ENCODE data around the gene ASTN2.

Gene ASTN2

GRCh38 chr9:117414906-117415331 is at the start of gene ASTN2:
Gene ASTN2, minus strand, starts transcription at chr9:117415057. Its CDS starts 119 bp downstream, at chr9:117414938.
- no peak for FAIRE-seq

GRCh38 chr9:117462861-117463260 is 48.0 kb upstream of the ASTN2 start:
- FAIRE-seq = no peak

GRCh38 chr9:117461386-117461785 is 46.5 kb upstream of the ASTN2 start:
- no peak for FAIRE-seq

GRCh38 chr9:117460743-117461142 is 45.9 kb upstream of the ASTN2 start:
- FAIRE-seq = no peak

- no peak for FAIRE-seq
Observed at GRCh38 chr9:117459913-117460312, 45.1 kb upstream of the ASTN2 start.

GRCh38 chr9:117458066-117458465 is 43.2 kb upstream of the ASTN2 start:
- no peak for FAIRE-seq

- no peak for FAIRE-seq
Observed at GRCh38 chr9:117454711-117455110, 39.9 kb upstream of the ASTN2 start.

- no peak for FAIRE-seq
Observed at GRCh38 chr9:117453737-117454136, 38.9 kb upstream of the ASTN2 start.

GRCh38 chr9:117451311-117451710 is 36.5 kb upstream of the ASTN2 start:
- no peak for FAIRE-seq

GRCh38 chr9:117448066-117448465 is 33.2 kb upstream of the ASTN2 start:
- FAIRE-seq = no peak

GRCh38 chr9:117445631-117446030 is 30.8 kb upstream of the ASTN2 start:
- FAIRE-seq = no peak

GRCh38 chr9:117444501-117444900 is 29.6 kb upstream of the ASTN2 start:
- no peak for FAIRE-seq

- no peak for FAIRE-seq
Observed at GRCh38 chr9:117437283-117437682, 22.4 kb upstream of the ASTN2 start.

- FAIRE-seq = no peak
Observed at GRCh38 chr9:117435630-117436261, 20.9 kb upstream of the ASTN2 start.

- FAIRE-seq = no peak
Observed at GRCh38 chr9:117434566-117434965, 19.7 kb upstream of the ASTN2 start.

GRCh38 chr9:117430813-117431212 is 16.0 kb upstream of the ASTN2 start:
- FAIRE-seq = no peak

GRCh38 chr9:117427357-117427913 is 12.6 kb upstream of the ASTN2 start:
- no peak for FAIRE-seq

GRCh38 chr9:117425566-117425965 is 10.7 kb upstream of the ASTN2 start:
- FAIRE-seq = no peak

GRCh38 chr9:117424291-117424690 is 9.4 kb upstream of the ASTN2 start:
- no peak for FAIRE-seq

- no peak for FAIRE-seq
Observed at GRCh38 chr9:117418111-117418510, 3.3 kb upstream of the ASTN2 start.

- FAIRE-seq = no peak
Observed at GRCh38 chr9:117416856-117417255, 2.0 kb upstream of the ASTN2 start.

- no peak for FAIRE-seq
Observed at GRCh38 chr9:117415358-117415914, 579 bp upstream of the ASTN2 start.

GRCh38 chr9:117414220-117414905 is 494 bp downstream of the ASTN2 start:
- FAIRE-seq = no peak
